Activated CD8-positive, alpha-beta T cell treated with anti-CD3 and anti-CD28 coated beads for 36 hours (primary cell): Measurements from ENCODE around the gene PPARG. TPM values are rescaled to one million over a fixed set of nuclear protein-coding genes. Genes with fewer than 3 reads are reported as not detected.

ENCODE experiments used
- ATAC-seq: fragments of 200-7000 bp; cut with Tn5 transposase; one replicate; pipeline ENCODE4 v1.10.0; 2021; ENCODE audit warnings: mild to moderate bottlenecking, moderate library complexity
- CTCF ChIA-PET: fragments of 350-600 bp; sonication (Branson Sonifier 250); formaldehyde crosslinking; loops from one replicate; lab custom pipeline; 2021; ENCODE audit warnings: antibody characterized with exemption; lab: Charles Lee
- POLR2A ChIA-PET: fragments of 350-600 bp; sonication (Branson Sonifier 250); formaldehyde crosslinking; loops from one replicate; lab custom pipeline; 2021; ENCODE audit warnings: antibody characterized with exemption; lab: Charles Lee
- DNase-seq: peaks from one replicate; pipeline ENCODE4 v3.0.0-alpha.2; 2020
- H3K27ac Mint-ChIP-seq: one replicate; pipeline ENCODE4 v1.8.0; 2021; ENCODE audit warnings: mild to moderate bottlenecking, mixed read lengths
- H3K27me3 Mint-ChIP-seq: one replicate; pipeline ENCODE4 v1.8.0; 2021; ENCODE audit warnings: mixed read lengths
- H3K36me3 Mint-ChIP-seq: one replicate; pipeline ENCODE4 v1.8.0; 2021; ENCODE audit warnings: low read depth, mixed read lengths
- H3K4me1 Mint-ChIP-seq: one replicate; pipeline ENCODE4 v1.8.0; 2021; ENCODE audit warnings: low read depth, mixed read lengths
- H3K4me3 Mint-ChIP-seq: one replicate; pipeline ENCODE4 v1.8.0; 2021; ENCODE audit warnings: mild to moderate bottlenecking, moderate library complexity, mixed read lengths
- H3K9me3 Mint-ChIP-seq: one replicate; pipeline ENCODE4 v1.8.0; 2021; ENCODE audit warnings: mixed read lengths
- CTCF ChIP-seq: fragments of 200-600 bp; IDR thresholded peaks from one replicate; pipeline ENCODE4 v1.8.0; 2022; ENCODE audit warnings: antibody characterized with exemption, mild to moderate bottlenecking
- intact Hi-C: fragments of 100-400 bp; cut with micrococcal nuclease; formaldehyde crosslinking; loops from one replicate; pipeline ENCODE4 v1.10.0; 2022
- total RNA-seq, 2 experiments: library from RNA; stranded (reverse); gene quantifications; one replicate each; pipeline ENCODE4 v1.2.3, GENCODE V29; 2021

PPARG gene
- total RNA-seq, 2 experiments from 2014 or later = 0.41 to 0.63 TPM

- no peaks in the 10 kb centered on the region for H3K4me1 Mint-ChIP-seq
- ChIA-PET CTCF (interaction anchor here (1.1 kb wide), 1 partner anchor 38 kb away, joined by 3 read pairs; no protein-coding TSS in a partner anchor), POLR2A (interaction anchor here (1.0 kb wide), 1 partner anchor 16 kb away, joined by 3 read pairs; no protein-coding TSS in a partner anchor)
- H3K9me3 Mint-ChIP-seq = no peaks in the 10 kb centered on the region
- no peak overlapping the region for H3K4me3 Mint-ChIP-seq
- no peaks in the 10 kb centered on the region for H3K36me3 Mint-ChIP-seq
- no peak overlapping the region for H3K27ac Mint-ChIP-seq
- intact Hi-C loops = no loop called here
- no peaks in the 10 kb centered on the region for H3K27me3 Mint-ChIP-seq
- DNase-seq (no peak), ATAC-seq (no peak)
- TF ChIP-seq CTCF = no peak
These were observed 154.0 kb downstream of the PPARG start for GRCh38 chr3:12442654-12443501.

- no peak for ATAC-seq
- no peaks in the 10 kb centered on the region for H3K9me3 Mint-ChIP-seq
- TF ChIP-seq CTCF = no peak
- DNase-seq = no peak
- intact Hi-C loops = no loop called here
- no peaks in the 10 kb centered on the region for H3K36me3 Mint-ChIP-seq
- H3K27me3 Mint-ChIP-seq = no peaks in the 10 kb centered on the region
- H3K4me1 Mint-ChIP-seq = no peaks in the 10 kb centered on the region
- POLR2A ChIA-PET = interaction anchor here (0.6 to 1.0 kb wide), 2 partner anchors 15 to 1321 kb away, joined by 3 read pairs; no protein-coding TSS in a partner anchor
- no peak overlapping the region for H3K27ac Mint-ChIP-seq
- H3K4me3 Mint-ChIP-seq = no peak overlapping the region
- CTCF ChIA-PET = no interaction called here
These were observed 155.1 kb downstream of the PPARG start for GRCh38 chr3:12443781-12444522.

- intact Hi-C loops = no loop called here
These were observed 156.0 kb downstream of the PPARG start for GRCh38 chr3:12444582-12445471.

GRCh38 chr3:12445523-12446240 is 156.8 kb downstream of the PPARG start:
- DNase-seq (no peak), ATAC-seq (no peak)
- CTCF ChIA-PET = no interaction called here
- H3K27ac Mint-ChIP-seq = no peak overlapping the region
- intact Hi-C loops = no loop called here
- H3K27me3 Mint-ChIP-seq = no peaks in the 10 kb centered on the region
- no peaks in the 10 kb centered on the region for H3K36me3 Mint-ChIP-seq
- no peak for TF ChIP-seq CTCF
- H3K4me1 Mint-ChIP-seq = no peaks in the 10 kb centered on the region
- H3K9me3 Mint-ChIP-seq = no peaks in the 10 kb centered on the region
- POLR2A ChIA-PET = no interaction called here
- no peak overlapping the region for H3K4me3 Mint-ChIP-seq

More at GRCh38 chr3:12444582-12445471, 156.0 kb downstream of the PPARG start:
- H3K4me1 Mint-ChIP-seq = no peaks in the 10 kb centered on the region
- no peak overlapping the region for H3K4me3 Mint-ChIP-seq
- ATAC-seq (no peak), DNase-seq (no peak)
- CTCF ChIA-PET = no interaction called here
- no peaks in the 10 kb centered on the region for H3K36me3 Mint-ChIP-seq
- POLR2A ChIA-PET = no interaction called here
- H3K27me3 Mint-ChIP-seq = no peaks in the 10 kb centered on the region
- no peak overlapping the region for H3K27ac Mint-ChIP-seq
- TF ChIP-seq CTCF = no peak
- H3K9me3 Mint-ChIP-seq = no peaks in the 10 kb centered on the region
